ENCODE data around the gene VSX1. TPM values are rescaled to one million over a fixed set of nuclear protein-coding genes. Genes with fewer than 3 reads are reported as not detected.

The VSX1 gene
- total RNA-seq, 4 donors from 2014 or later: not detected

DNA sequence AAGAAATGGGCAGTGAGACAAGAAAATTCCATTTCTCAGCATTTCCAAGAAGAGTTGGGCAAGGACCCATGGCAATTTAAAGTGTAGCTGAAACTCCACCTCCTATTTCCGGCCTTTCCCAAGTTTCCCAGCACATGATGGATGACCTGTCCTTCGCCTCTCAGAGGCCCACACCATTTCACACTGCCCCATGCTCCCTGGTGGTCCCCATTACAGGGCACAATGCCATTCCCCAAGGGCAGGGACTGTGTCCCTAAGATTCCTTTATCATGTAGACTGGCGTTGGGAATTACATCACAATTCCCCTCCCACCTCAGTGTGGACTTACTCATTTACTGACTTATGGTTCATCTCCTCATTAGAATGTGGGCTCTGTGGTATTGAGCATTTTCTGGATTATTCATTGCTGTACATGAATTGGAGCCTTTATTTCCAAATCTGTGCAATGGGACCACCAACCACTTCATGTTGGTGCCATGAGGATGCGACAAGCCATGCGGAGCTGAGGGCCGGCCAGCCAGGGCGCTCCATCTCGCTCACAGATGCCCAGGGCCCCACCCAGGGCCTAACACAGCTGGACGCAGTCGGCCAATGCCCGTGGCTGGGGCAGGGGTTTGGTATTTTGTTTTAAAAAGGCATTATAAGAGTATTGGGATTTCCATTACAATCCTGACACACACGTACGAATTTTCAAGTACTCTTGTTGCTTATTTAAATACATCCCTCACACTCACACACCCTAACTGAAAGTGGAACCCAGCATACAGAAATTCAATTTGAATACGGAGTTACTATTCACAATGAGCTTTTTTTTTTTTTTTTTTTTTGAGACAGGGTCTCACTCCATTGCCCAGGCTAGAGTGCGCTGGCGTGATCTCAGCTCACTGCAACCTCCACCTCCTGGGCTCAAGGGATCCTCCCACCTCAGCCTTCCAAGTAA, 29.4 kb downstream of the VSX1 start:
- Histone ChIP-seq H3K27me3 (no peaks in the 10 kb centered on the region), H3K4me1 (peaks cover 19 to 96% (median 82%) of the 10 kb centered on the region in 3 donors), H3K9me3 (no peaks in the 10 kb centered on the region), H3K36me3 (peaks cover 0 to 6% of the 10 kb centered on the region in 2 donors), H3K27ac (peak overlapping the region; percentile 75 to 97 (median 96)), H3K4me3 (peak overlapping the region in 1 of 2 donors; percentile 16)
- ATAC-seq: peak; percentile 62
- WGBS, 2 donors (ENCODE audit: low coverage in 1 of 2): 46 to 62% methylated on average over 9 to 16 of the region's 16 CpGs
- TF ChIP-seq EP300 (IDR thresholded peaks at IDR 0.05) (no peak), POLR2A (IDR thresholded peaks at IDR 0.05) (no peak), POLR2AphosphoS5 (IDR thresholded peaks at IDR 0.05) (peak; percentile 93)
- TF ChIP-seq, protein P1, sequence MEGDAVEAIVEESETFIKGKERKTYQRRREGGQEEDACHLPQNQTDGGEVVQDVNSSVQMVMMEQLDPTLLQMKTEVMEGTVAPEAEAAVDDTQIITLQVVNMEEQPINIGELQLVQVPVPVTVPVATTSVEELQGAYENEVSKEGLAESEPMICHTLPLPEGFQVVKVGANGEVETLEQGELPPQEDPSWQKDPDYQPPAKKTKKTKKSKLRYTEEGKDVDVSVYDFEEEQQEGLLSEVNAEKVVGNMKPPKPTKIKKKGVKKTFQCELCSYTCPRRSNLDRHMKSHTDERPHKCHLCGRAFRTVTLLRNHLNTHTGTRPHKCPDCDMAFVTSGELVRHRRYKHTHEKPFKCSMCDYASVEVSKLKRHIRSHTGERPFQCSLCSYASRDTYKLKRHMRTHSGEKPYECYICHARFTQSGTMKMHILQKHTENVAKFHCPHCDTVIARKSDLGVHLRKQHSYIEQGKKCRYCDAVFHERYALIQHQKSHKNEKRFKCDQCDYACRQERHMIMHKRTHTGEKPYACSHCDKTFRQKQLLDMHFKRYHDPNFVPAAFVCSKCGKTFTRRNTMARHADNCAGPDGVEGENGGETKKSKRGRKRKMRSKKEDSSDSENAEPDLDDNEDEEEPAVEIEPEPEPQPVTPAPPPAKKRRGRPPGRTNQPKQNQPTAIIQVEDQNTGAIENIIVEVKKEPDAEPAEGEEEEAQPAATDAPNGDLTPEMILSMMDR (IDR thresholded peaks at IDR 0.05): no peak

DNA sequence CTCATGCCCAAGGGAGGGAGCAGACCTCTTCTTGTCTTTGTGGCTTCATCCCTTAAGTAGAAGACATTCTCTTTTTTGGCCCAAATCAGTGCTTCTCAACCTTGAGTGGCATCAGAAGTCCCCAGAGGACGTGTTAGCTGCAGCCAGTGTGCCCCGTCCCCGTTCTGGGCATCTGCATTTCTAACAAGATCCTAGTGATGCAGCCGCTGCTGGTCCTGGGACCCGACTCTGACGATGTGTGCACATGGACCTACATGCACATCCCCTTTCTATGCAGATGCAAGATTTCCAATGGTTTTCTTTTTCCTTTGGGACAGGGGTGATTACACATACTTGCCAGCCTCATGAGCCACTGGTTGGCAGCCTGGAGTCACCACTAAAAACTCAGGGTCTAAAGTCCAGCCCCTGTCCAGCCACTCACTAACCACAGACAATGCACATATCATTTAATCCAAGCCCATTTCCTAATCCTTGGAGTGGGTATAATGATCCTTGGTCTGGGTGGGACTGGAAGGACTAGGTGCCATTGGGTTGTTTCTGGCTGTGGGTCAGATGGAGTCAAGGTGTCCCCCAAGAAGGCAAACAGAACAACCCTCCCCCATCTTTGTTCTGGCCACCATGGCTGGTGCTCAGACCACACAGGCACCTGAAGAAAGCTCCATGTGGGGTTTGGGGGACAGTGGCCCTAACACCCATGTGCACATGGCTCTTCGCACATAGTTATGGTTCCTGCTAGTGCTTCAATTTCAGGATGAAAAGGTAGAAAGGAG, 30.4 kb downstream of the VSX1 start:
- H3K27me3 ChIP-seq: no peaks in the 10 kb centered on the region
- H3K27ac ChIP-seq: peak overlapping the region in 3 of 4 donors; percentile 95 to 97 (median 96)
- no peaks in the 10 kb centered on the region for H3K9me3 ChIP-seq
- TF ChIP-seq POLR2A (IDR thresholded peaks at IDR 0.05) (no peak), EP300 (IDR thresholded peaks at IDR 0.05) (no peak), POLR2AphosphoS5 (IDR thresholded peaks at IDR 0.05) (no peak)
- TF ChIP-seq, protein P1 (IDR thresholded peaks at IDR 0.05): no peak
- peaks cover 19 to 98% (median 82%) of the 10 kb centered on the region in 3 donors for H3K4me1 ChIP-seq
- H3K36me3 ChIP-seq: peaks cover 0 to 16% of the 10 kb centered on the region in 2 donors
- H3K4me3 ChIP-seq: no peak overlapping the region
- WGBS, 2 donors (ENCODE audit: low coverage in 1 of 2): 88 to 90% methylated on average over 2 to 6 of the region's 7 CpGs
- no peak for ATAC-seq

DNA sequence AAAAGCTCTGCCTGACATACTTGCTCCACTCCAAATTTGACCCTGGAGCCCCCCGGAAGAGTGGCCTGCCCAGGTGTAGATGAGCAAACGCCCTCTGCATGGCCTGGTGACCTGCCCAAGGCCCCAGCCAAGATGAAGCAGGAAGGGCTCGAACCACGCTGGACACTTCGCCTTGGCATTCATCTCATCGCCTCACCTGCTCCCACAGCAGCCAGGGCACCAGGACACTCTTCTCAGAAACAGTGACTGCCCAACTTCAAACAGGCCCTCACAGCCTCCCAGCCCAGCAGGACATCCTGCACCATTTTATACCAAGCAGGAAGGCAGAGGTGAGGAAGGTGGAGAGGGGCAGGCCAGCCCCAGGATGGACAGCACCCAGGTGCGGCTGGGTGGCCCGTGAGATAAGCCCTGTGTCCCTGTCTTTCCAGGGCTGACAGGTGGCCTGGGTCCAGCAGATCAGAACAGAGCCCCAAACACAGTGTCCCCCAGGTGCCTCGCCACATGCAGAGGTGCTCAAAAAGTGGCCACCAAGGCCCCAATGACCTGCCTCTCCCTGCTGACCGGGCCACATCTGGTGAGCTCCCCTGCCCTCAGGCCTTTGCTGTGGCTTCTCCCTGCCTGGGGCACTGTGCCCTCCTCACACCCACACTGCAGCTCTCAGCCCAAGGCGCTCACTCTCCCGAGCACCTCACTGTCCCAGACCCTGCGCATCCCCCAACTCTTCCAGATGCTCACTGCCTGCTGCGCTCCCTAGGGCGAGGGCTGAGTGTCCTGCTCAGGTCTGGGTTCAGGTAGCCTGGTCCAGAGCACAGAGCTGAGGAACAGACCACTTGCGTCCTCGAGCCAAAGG, 31.2 kb downstream of the VSX1 start:
- Histone ChIP-seq H3K36me3 (peaks cover 0 to 24% of the 10 kb centered on the region in 2 donors), H3K4me1 (peaks cover 19 to 98% (median 77%) of the 10 kb centered on the region in 3 donors), H3K4me3 (no peak overlapping the region), H3K27me3 (no peaks in the 10 kb centered on the region), H3K27ac (peak overlapping the region; percentile 22 to 97 (median 96)), H3K9me3 (no peaks in the 10 kb centered on the region)
- WGBS, 2 donors (ENCODE audit: low coverage in 1 of 2): 87% methylated on average over 3 of the region's 17 CpGs; no CpG with 5 or more reads in 1 of the 2 donors
- no peak for TF ChIP-seq POLR2A (IDR thresholded peaks at IDR 0.05)
- no peak for TF ChIP-seq POLR2AphosphoS5 (IDR thresholded peaks at IDR 0.05)
- TF ChIP-seq, protein P1 (IDR thresholded peaks at IDR 0.05): no peak
- no peak for TF ChIP-seq EP300 (IDR thresholded peaks at IDR 0.05)
- no peak for ATAC-seq

DNA sequence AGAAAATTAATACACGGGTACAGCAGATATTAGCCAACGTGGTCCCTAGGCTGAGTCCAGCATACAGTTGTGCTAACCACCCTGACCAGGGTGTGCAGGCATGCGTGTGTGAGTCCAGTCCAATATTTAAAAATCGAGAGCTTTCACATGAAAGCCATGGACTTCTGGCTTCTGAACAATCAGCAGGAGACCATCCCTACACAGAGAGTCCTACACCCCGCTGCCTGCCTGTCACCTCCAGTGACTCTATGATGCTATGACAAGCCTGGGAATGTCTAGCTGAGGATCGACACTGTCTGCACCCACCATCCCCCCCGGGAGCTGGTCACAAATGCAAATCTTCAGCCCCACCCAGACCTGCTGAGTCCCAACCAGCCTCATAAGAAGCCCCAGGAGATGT, 31.9 kb downstream of the VSX1 start:
- no peak for TF ChIP-seq POLR2A (IDR thresholded peaks at IDR 0.05)
- TF ChIP-seq EP300 (IDR thresholded peaks at IDR 0.05): no peak
- TF ChIP-seq, protein P1 (IDR thresholded peaks at IDR 0.05): no peak
- no peak for TF ChIP-seq POLR2AphosphoS5 (IDR thresholded peaks at IDR 0.05)
- no peak for ATAC-seq
- H3K27me3 ChIP-seq: no peaks in the 10 kb centered on the region
- H3K4me1 ChIP-seq: peaks cover 19 to 98% (median 72%) of the 10 kb centered on the region in 3 donors
- 41 to 52% methylated on average over 4 of the region's 7 CpGs for WGBS, 2 donors (ENCODE audit: low coverage in 1 of 2)
- peak overlapping the region; percentile 22 to 97 (median 96) for H3K27ac ChIP-seq
- no peaks in the 10 kb centered on the region for H3K9me3 ChIP-seq
- H3K36me3 ChIP-seq: peaks cover 0 to 31% of the 10 kb centered on the region in 2 donors
- peak overlapping the region in 1 of 2 donors; percentile 12 for H3K4me3 ChIP-seq

Measured in gastroesophageal sphincter (tissue), 4 donors.